ENCODE results near the gene GJD4.

DNA sequence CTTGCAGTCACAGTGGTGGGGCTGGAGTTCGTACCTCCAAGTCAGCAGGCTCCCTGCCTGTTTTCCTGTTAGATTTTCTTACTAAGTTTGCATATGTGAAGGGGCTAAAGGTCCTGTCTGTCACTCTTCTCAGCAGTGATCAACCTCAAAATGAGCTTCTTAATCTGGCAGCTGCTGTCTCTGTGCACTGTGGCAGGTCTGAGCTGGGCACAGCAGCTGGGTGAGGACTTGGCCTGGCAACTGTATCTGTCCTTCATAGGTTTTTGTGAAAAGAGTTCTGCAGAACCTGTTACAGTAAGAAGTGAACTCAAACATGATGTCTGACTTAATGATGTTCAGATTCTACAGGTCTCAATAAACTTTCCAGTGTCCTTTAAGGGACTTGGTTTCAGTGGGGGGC lies 31.3 kb upstream of the GJD4 start:
- no peak for TF ChIP-seq POLR2A (IDR thresholded peaks at IDR 0.05; ENCODE audit: low read length)
- no peak for TF ChIP-seq GATA1 (IDR thresholded peaks at IDR 0.05; ENCODE audit: low read depth, low read length)
